ENCODE data around the gene RAP1A.
"Not testable (repeated sequence)": the region's sequence is repeated elsewhere in the genome, so short reads cannot be mapped to it uniquely, and the experiment has no call there.

The RAP1A gene

GRCh38 chr1:111596499-111596898, 23.1 kb upstream of the RAP1A start:
- peak; percentile 82 for FAIRE-seq
- DNase-seq (ENCODE audit: extremely low spot score, insufficient read length, low read depth) = no peak

- FAIRE-seq = no peak
- no peak for DNase-seq (ENCODE audit: extremely low spot score, insufficient read length, low read depth)
Measured at GRCh38 chr1:111597426-111597825, 22.2 kb upstream of the RAP1A start.

- peak; percentile 51 for FAIRE-seq
- DNase-seq (ENCODE audit: extremely low spot score, insufficient read length, low read depth) = no peak
Measured at GRCh38 chr1:111598544-111598943, 21.0 kb upstream of the RAP1A start.

- DNase-seq (ENCODE audit: extremely low spot score, insufficient read length, low read depth) (no peak), FAIRE-seq (peak; percentile 78)
Measured at GRCh38 chr1:111599781-111600693, 19.6 kb upstream of the RAP1A start.

GRCh38 chr1:111600886-111601386, 18.7 kb upstream of the RAP1A start:
- FAIRE-seq (peak; percentile 96), DNase-seq (ENCODE audit: extremely low spot score, insufficient read length, low read depth) (no peak)

- peak; percentile 60 for FAIRE-seq
- DNase-seq (ENCODE audit: extremely low spot score, insufficient read length, low read depth) = no peak
Measured at GRCh38 chr1:111602302-111602701, 17.3 kb upstream of the RAP1A start.

GRCh38 chr1:111602974-111603373, 16.6 kb upstream of the RAP1A start:
- FAIRE-seq (peak; percentile 68), DNase-seq (ENCODE audit: extremely low spot score, insufficient read length, low read depth) (no peak)

- FAIRE-seq = peak; percentile 80
- DNase-seq (ENCODE audit: extremely low spot score, insufficient read length, low read depth) = no peak
Measured at GRCh38 chr1:111603979-111604378, 15.6 kb upstream of the RAP1A start.

GRCh38 chr1:111604931-111605330, 14.7 kb upstream of the RAP1A start:
- no peak for DNase-seq (ENCODE audit: extremely low spot score, insufficient read length, low read depth)

GRCh38 chr1:111605576-111605975, 14.0 kb upstream of the RAP1A start:
- FAIRE-seq (no peak), DNase-seq (ENCODE audit: extremely low spot score, insufficient read length, low read depth) (no peak)

More at GRCh38 chr1:111604931-111605330, 14.7 kb upstream of the RAP1A start:
- FAIRE-seq = no peak

- FAIRE-seq; DNase-seq (ENCODE audit: extremely low spot score, insufficient read length, low read depth): not testable (repeated sequence)
Measured at GRCh38 chr1:111606457-111607215, 13.0 kb upstream of the RAP1A start.

- not testable (repeated sequence) for FAIRE-seq
Measured at GRCh38 chr1:111608528-111608927, 11.1 kb upstream of the RAP1A start.

GRCh38 chr1:111611986-111612385, 7.6 kb upstream of the RAP1A start:
- FAIRE-seq = no peak
- no peak for DNase-seq (ENCODE audit: extremely low spot score, insufficient read length, low read depth)

More at GRCh38 chr1:111608528-111608927, 11.1 kb upstream of the RAP1A start:
- not testable (repeated sequence) for DNase-seq (ENCODE audit: extremely low spot score, insufficient read length, low read depth)

- DNase-seq (ENCODE audit: extremely low spot score, insufficient read length, low read depth) (peak; percentile 43), FAIRE-seq (peak; percentile 95)
Measured at GRCh38 chr1:111615870-111616715, 3.5 kb upstream of the RAP1A start.

- no peak for DNase-seq (ENCODE audit: extremely low spot score, insufficient read length, low read depth)
- no peak for FAIRE-seq
Measured at GRCh38 chr1:111618081-111618480, 1.5 kb upstream of the RAP1A start.

GRCh38 chr1:111618961-111619634, 491 bp upstream of the RAP1A start:
- no peak for FAIRE-seq

GRCh38 chr1:111620441-111620971, 917 bp downstream of the RAP1A start:
- DNase-seq (ENCODE audit: extremely low spot score, insufficient read length, low read depth) (no peak), FAIRE-seq (peak; percentile 69)

More at GRCh38 chr1:111618961-111619634, 491 bp upstream of the RAP1A start:
- DNase-seq (ENCODE audit: extremely low spot score, insufficient read length, low read depth) = no peak

- DNase-seq (ENCODE audit: extremely low spot score, insufficient read length, low read depth) = no peak
- no peak for FAIRE-seq
Measured at GRCh38 chr1:111621050-111621449, 1.5 kb downstream of the RAP1A start.

GRCh38 chr1:111622166-111622565, 2.6 kb downstream of the RAP1A start:
- no peak for DNase-seq (ENCODE audit: extremely low spot score, insufficient read length, low read depth)
- no peak for FAIRE-seq
